Kidney epithelial cell (primary cell): Measurements from ENCODE around the gene RNF225. TPM values are rescaled to one million over a fixed set of nuclear protein-coding genes. Genes with fewer than 3 reads are reported as not detected.
"Not testable (repeated sequence)": the region's sequence is repeated elsewhere in the genome, so short reads cannot be mapped to it uniquely, and the experiment has no call there.

Source experiments
- DNase-seq: peaks from one replicate; pipeline ENCODE4 v3.0.0-alpha.2; 2010; ENCODE audit warnings: low read depth
- H3K27me3 ChIP-seq: 2 replicates; pipeline ENCODE4 v1.6.0; 2011; ENCODE audit warnings: low read length; ENCODE audit not compliant: control insufficient read depth, insufficient read depth
- H3K36me3 ChIP-seq: 2 replicates; pipeline ENCODE4 v1.5.1; 2011; ENCODE audit warnings: low read length; ENCODE audit not compliant: control insufficient read depth, insufficient read depth
- H3K4me3 ChIP-seq: 2 replicates; pipeline ENCODE4 v1.5.1; 2011; ENCODE audit warnings: low read depth, mild to moderate bottlenecking, control low read depth, low read length
- CTCF ChIP-seq: IDR thresholded peaks from 2 replicates; pipeline ENCODE4 v1.5.1; 2011; ENCODE audit warnings: mild to moderate bottlenecking, moderate library complexity, low read length, control low read depth, inconsistent platforms; ENCODE audit not compliant: insufficient read depth, poor library complexity, severe bottlenecking
- total RNA-seq: library from RNA; depleted of rRNA; stranded (reverse); fragments of >200 nt; gene quantifications from 2 replicates; pipeline ENCODE4 v1.2.3, GENCODE V29; 2015

RNF225 gene
- total RNA-seq, 1 donor from 2014 or later = not detected

GRCh38 chr19:58428617-58429016, 33.2 kb downstream of the RNF225 start:
- no peaks in the 10 kb centered on the region for H3K36me3 ChIP-seq
- no peak for TF ChIP-seq CTCF
- DNase-seq = no peak
- no peaks in the 10 kb centered on the region for H3K27me3 ChIP-seq
- H3K4me3 ChIP-seq = no peak overlapping the region

- no peak for DNase-seq
- peaks cover 5% of the 10 kb centered on the region for H3K36me3 ChIP-seq
- no peak overlapping the region for H3K4me3 ChIP-seq
- TF ChIP-seq CTCF = no peak
- H3K27me3 ChIP-seq = no peaks in the 10 kb centered on the region
Measured at GRCh38 chr19:58429745-58430144, 34.3 kb downstream of the RNF225 start.

GRCh38 chr19:58434217-58434616, 38.8 kb downstream of the RNF225 start:
- peaks cover 6% of the 10 kb centered on the region for H3K36me3 ChIP-seq
- TF ChIP-seq CTCF = no peak
- H3K4me3 ChIP-seq = no peak overlapping the region
- no peak for DNase-seq
- no peaks in the 10 kb centered on the region for H3K27me3 ChIP-seq

GRCh38 chr19:58439576-58440554, 44.4 kb downstream of the RNF225 start, which contains the start of gene ZNF132:
TSS of gene ZNF132 (minus strand) at chr19:58440153. CDS start at chr19:58439821, 332 bp downstream.
- H3K4me3 ChIP-seq = peak within 1 kb of the TSS; percentile 87
- H3K36me3 ChIP-seq = peaks cover 1% of the 10 kb centered on the region

GRCh38 chr19:58440556-58440955, 45.1 kb downstream of the RNF225 start:
- no peak for TF ChIP-seq CTCF
- no peak for DNase-seq
- H3K4me3 ChIP-seq = peak overlapping the region; percentile 87
- H3K36me3 ChIP-seq = peaks cover 1% of the 10 kb centered on the region
- no peaks in the 10 kb centered on the region for H3K27me3 ChIP-seq

More at GRCh38 chr19:58439576-58440554, 44.4 kb downstream of the RNF225 start, which contains the start of gene ZNF132:
- no peaks in the 10 kb centered on the region for H3K27me3 ChIP-seq
- peak; percentile 100 for DNase-seq
- no peak for TF ChIP-seq CTCF

GRCh38 chr19:58442986-58443385, 47.5 kb downstream of the RNF225 start:
- not testable (repeated sequence) for H3K36me3 ChIP-seq, H3K27me3 ChIP-seq, DNase-seq, H3K4me3 ChIP-seq

Other genes with a start within 250 kb of the RNF225 start
- 5.7 and 10.5 TPM in 2 replicates for gene ZNF329, start 244.9 kb upstream of the RNF225 start, total RNA-seq
- gene ZNF274, start 212.6 kb upstream of the RNF225 start, total RNA-seq = 16.8 and 25.3 TPM in 2 replicates
- 34.4 and 40.6 TPM in 2 replicates for gene ZNF544, start 166.7 kb upstream of the RNF225 start, total RNA-seq
- 7.1 and 9.4 TPM in 2 replicates for gene ZNF8, start 116.7 kb upstream of the RNF225 start, total RNA-seq
- gene ERVK3-1, start 90.3 kb upstream of the RNF225 start, total RNA-seq = 44.9 and 48.3 TPM in 2 replicates
- 2.0 and 4.0 TPM in 2 replicates for gene ZSCAN22, start 68.7 kb upstream of the RNF225 start, total RNA-seq
- 6.7 and 8.1 TPM in 2 replicates for gene A1BG, start 42.2 kb upstream of the RNF225 start, total RNA-seq
- 0.58 and 3.1 TPM in 2 replicates for gene ZNF497, start 32.9 kb upstream of the RNF225 start, total RNA-seq
- 4.3 and 5.9 TPM in 2 replicates for gene ZNF837, start 14.6 kb upstream of the RNF225 start, total RNA-seq
- gene RPS5, start 8.4 kb upstream of the RNF225 start, total RNA-seq = 2,403 and 2,550 TPM in 2 replicates
- 6.6 and 7.1 TPM in 2 replicates for gene ZNF584, start 13.0 kb downstream of the RNF225 start, total RNA-seq
- 4.2 and 4.8 TPM in 2 replicates for gene ZNF132, start 44.5 kb downstream of the RNF225 start, total RNA-seq
- gene ZNF324B, start 56.0 kb downstream of the RNF225 start, total RNA-seq = 5.0 and 5.8 TPM in 2 replicates
- 7.2 and 12.3 TPM in 2 replicates for gene ZNF324, start 71.4 kb downstream of the RNF225 start, total RNA-seq
- gene ZNF446, start 80.7 kb downstream of the RNF225 start, total RNA-seq = 10.8 and 13.1 TPM in 2 replicates
- gene SLC27A5, start 116.3 kb downstream of the RNF225 start, total RNA-seq = 9.2 and 14.1 TPM in 2 replicates
- gene ZBTB45, start 124.2 kb downstream of the RNF225 start, total RNA-seq = 15.6 and 16.2 TPM in 2 replicates
- gene TRIM28, start 148.4 kb downstream of the RNF225 start, total RNA-seq = 381 and 470 TPM in 2 replicates
- 139 and 154 TPM in 2 replicates for gene CHMP2A, start 159.4 kb downstream of the RNF225 start, total RNA-seq
- gene UBE2M, start 163.0 kb downstream of the RNF225 start, total RNA-seq = 50.3 and 58.2 TPM in 2 replicates
- gene MZF1, start 177.7 kb downstream of the RNF225 start, total RNA-seq = 14.6 and 19.3 TPM in 2 replicates